IMR-90 (cell line): ENCODE measurements around the gene CAV2. TPM values are rescaled to one million over a fixed set of nuclear protein-coding genes. Genes with fewer than 3 reads are reported as not detected.

ENCODE experiments used
- ATAC-seq: fragments of 200-7000 bp; cut with Tn5 transposase; 2 replicates; pipeline ENCODE4 v1.9.1; 2020; ENCODE audit warnings: low read depth, mild to moderate bottlenecking, moderate library complexity
- BruUV-seq: library from RNA; stranded (reverse); fragments of 400-500 nt; replicated peaks from 2 replicates; lab custom pipeline; 2021; lab: Mats Ljungman, UMichigan
- CTCF ChIA-PET: fragments of 300-600 bp; formaldehyde crosslinking; extraction: SDS; loops from one replicate; lab custom pipeline; 2021; ENCODE audit warnings: antibody characterized with exemption; lab: Yijun Ruan, JAX
- POLR2A ChIA-PET: fragments of 300-600 bp; sonication (Branson Sonifier 250); formaldehyde crosslinking; loops from one replicate; lab custom pipeline; 2022; ENCODE audit warnings: antibody characterized with exemption; ENCODE audit not compliant: unreplicated experiment; lab: Charles Lee
- DNase-seq: peaks from one replicate; pipeline ENCODE4 v3.0.0; 2013
- H2AFZ ChIP-seq: replicated peaks from 2 replicates; pipeline ENCODE3; 2013; ENCODE audit warnings: low read length, mild to moderate bottlenecking; ENCODE audit not compliant: poor library complexity
- H2AK5ac ChIP-seq: 2 replicates; pipeline ENCODE4 v1.6.1; 2013; ENCODE audit warnings: low read depth, low read length, inconsistent platforms
- H2AK9ac ChIP-seq: replicated peaks from 2 replicates; pipeline ENCODE3; 2013; ENCODE audit warnings: mild to moderate bottlenecking, low read depth, low read length, moderate library complexity; ENCODE audit not compliant: poor library complexity
- H2BK120ac ChIP-seq: 2 replicates; pipeline ENCODE4 v1.6.1; 2013; ENCODE audit warnings: low read depth, low read length, inconsistent platforms
- H2BK15ac ChIP-seq: 3 replicates; pipeline ENCODE4 v1.6.1; 2013; ENCODE audit warnings: low read depth, low read length, inconsistent platforms
- H2BK20ac ChIP-seq: 2 replicates; pipeline ENCODE4 v1.6.1; 2013; ENCODE audit warnings: low read depth, mild to moderate bottlenecking, inconsistent platforms, low read length, moderate library complexity
- H2BK5ac ChIP-seq: 2 replicates; pipeline ENCODE4 v1.6.1; 2013; ENCODE audit warnings: mild to moderate bottlenecking, low read depth, low read length, inconsistent platforms; ENCODE audit not compliant: poor library complexity, severe bottlenecking
- H3K14ac ChIP-seq: replicated peaks from 2 replicates; pipeline ENCODE4 v1.6.1; 2013; ENCODE audit warnings: low read depth, low read length, inconsistent platforms
- H3K18ac ChIP-seq: 2 replicates; pipeline ENCODE4 v1.6.1; 2013; ENCODE audit warnings: low read depth, low read length, control low read depth
- H3K23ac ChIP-seq: 2 replicates; pipeline ENCODE4 v1.6.1; 2013; ENCODE audit warnings: low read depth, low read length, inconsistent platforms
- H3K27ac ChIP-seq: 2 replicates; pipeline ENCODE4 v1.5.1; 2013; ENCODE audit warnings: mild to moderate bottlenecking, control low read depth, low read length; ENCODE audit not compliant: insufficient read depth
- H3K27me3 ChIP-seq: 2 replicates; pipeline ENCODE4 v1.6.1; 2013; ENCODE audit warnings: low read length; ENCODE audit not compliant: control insufficient read depth, insufficient read depth
- H3K36me3 ChIP-seq: 2 replicates; pipeline ENCODE4 v1.6.1; 2013; ENCODE audit warnings: low read length, mixed read lengths; ENCODE audit not compliant: control insufficient read depth, insufficient read depth
- H3K4ac ChIP-seq: 2 replicates; pipeline ENCODE4 v1.6.1; 2013; ENCODE audit warnings: low read depth, low read length, inconsistent platforms
- H3K4me1 ChIP-seq: 2 replicates; pipeline ENCODE4 v1.6.1; 2013; ENCODE audit warnings: low read length, mixed read lengths; ENCODE audit not compliant: control insufficient read depth, insufficient read depth
- H3K4me2 ChIP-seq: 2 replicates; pipeline ENCODE4 v1.6.1; 2013; ENCODE audit warnings: low read depth, mild to moderate bottlenecking, control low read depth, low read length, moderate library complexity
- H3K4me3 ChIP-seq: 2 replicates; pipeline ENCODE4 v1.5.1; 2013; ENCODE audit warnings: low read depth, mild to moderate bottlenecking, control low read depth, low read length, moderate library complexity; ENCODE audit not compliant: insufficient read depth
- H3K56ac ChIP-seq: 2 replicates; pipeline ENCODE4 v1.6.1; 2013; ENCODE audit warnings: low read length, inconsistent platforms; ENCODE audit not compliant: insufficient read depth; ENCODE audit errors: extremely low read depth
- H3K79me1 ChIP-seq, 2 experiments: 2 replicates each; pipeline ENCODE4 v1.6.1; 2013; ENCODE audit warnings: low read length in 2 of 2, inconsistent platforms in 1 of 2, low read depth in 1 of 2
- H3K9ac ChIP-seq: 2 replicates; pipeline ENCODE4 v1.6.1; 2013; ENCODE audit warnings: low read depth, low read length, control low read depth
- H3K9me1 ChIP-seq: 2 replicates; pipeline ENCODE4 v1.6.1; 2013; ENCODE audit warnings: low read length, inconsistent platforms; ENCODE audit not compliant: insufficient read depth
- H3K9me3 ChIP-seq: 2 replicates; pipeline ENCODE4 v1.6.1; 2013; ENCODE audit warnings: low read length; ENCODE audit not compliant: control insufficient read depth, insufficient read depth
- H4K20me1 ChIP-seq: 2 replicates; pipeline ENCODE4 v1.6.1; 2013; ENCODE audit warnings: low read length, inconsistent platforms; ENCODE audit not compliant: insufficient read depth
- H4K5ac ChIP-seq: 2 replicates; pipeline ENCODE4 v1.6.1; 2013; ENCODE audit warnings: mild to moderate bottlenecking, low read depth, low read length, control low read depth
- H4K8ac ChIP-seq, 2 experiments: 2 replicates each; pipeline ENCODE4 v1.6.1; 2013; ENCODE audit warnings: low read depth in 2 of 2, low read length in 2 of 2, control low read depth in 1 of 2, inconsistent platforms in 1 of 2
- H4K91ac ChIP-seq: 2 replicates; pipeline ENCODE4 v1.6.1; 2013; ENCODE audit warnings: low read depth, low read length, inconsistent platforms; ENCODE audit not compliant: insufficient read depth
- CHD1 ChIP-seq: IDR thresholded peaks from 2 replicates; pipeline ENCODE4 v1.6.1; 2012; ENCODE audit warnings: low read depth, low read length, improper control_type of control experiment
- USF2 ChIP-seq: fragments of 150-350 bp; IDR thresholded peaks from 2 replicates; pipeline ENCODE4 v1.6.1; 2017; ENCODE audit warnings: mild to moderate bottlenecking, antibody characterized with exemption, low read length, low read depth
- WGBS, 2 experiments: methylation state at CpG; one replicate each; pipeline versions ENCODE4 v1.1.5 to v1.1.7; 2013; ENCODE audit warnings: missing lambda C conversion rate in 2 of 2; ENCODE audit not compliant: insufficient read length in 1 of 2; ENCODE audit errors: extremely low coverage in 2 of 2; 5-methylcytosine and 5-hydroxymethylcytosine counted together
- dilution Hi-C: fragments of 300-500 bp; cut with HindIII; formaldehyde crosslinking; loops from one replicate; pipeline ENCODE4 v1.14.3; 2018; ENCODE audit warnings: low sequenced_read_pairs; ENCODE audit not compliant: unreplicated experiment
- in situ Hi-C: fragments of 300-500 bp; cut with MboI; formaldehyde crosslinking; loops from 3 replicates; pipeline ENCODE4 v1.14.3; 2019; ENCODE audit warnings: low sequenced_read_pairs, inconsistent platforms, mixed read lengths
- intact Hi-C: fragments of 100-400 bp; cut with micrococcal nuclease; formaldehyde crosslinking; loops from 2 replicates; pipeline ENCODE4 v1.10.0; 2022
- polyA plus RNA-seq, 3 experiments: library from polyadenylated mRNA; depleted of rRNA; stranded (reverse); fragments of >200 nt; gene quantifications; 2 replicates each; pipeline ENCODE4 v1.2.3, GENCODE V29; 2012; ENCODE audit warnings: low replicate concordance in 1 of 3
- total RNA-seq: library from RNA; depleted of rRNA; stranded (reverse); fragments of >200 nt; gene quantifications from 2 replicates; pipeline ENCODE4 v1.2.3, GENCODE V29; 2012

Gene CAV2
- total and polyA plus RNA-seq, 2 of the 4 experiments (the other 2 are of a cell fraction) = 199 to 265 TPM

GRCh38 chr7:116548506-116548905 lies 49.0 kb downstream of the CAV2 start:
- Histone ChIP-seq H3K27ac (peak overlapping the region; percentile 45), H3K56ac (no peak overlapping the region), H2BK5ac (peak overlapping the region; percentile 21), H3K27me3 (no peaks in the 10 kb centered on the region), H3K4me2 (no peak overlapping the region), H4K5ac (peak overlapping the region; percentile 38; the same call in 1 of the 2 replicates), H3K36me3 (peaks cover 43% of the 10 kb centered on the region), H4K20me1 (peaks cover 18% of the 10 kb centered on the region; the same call in 1 of the 2 replicates), H4K8ac (peak overlapping the region in 1 of 2 experiments; percentile 34; a peak in 2 of 4 replicates), H3K9ac (no peak overlapping the region), H3K9me3 (no peaks in the 10 kb centered on the region), H3K23ac (0 out of 2 replicates have a peak overlapping the region, but pooled peaks have one; percentile 7), H3K18ac (peak overlapping the region; percentile 7; the same call in 1 of the 2 replicates), H4K91ac (no peak overlapping the region), H2AFZ (no peak overlapping the region), H2BK120ac (no peak overlapping the region), H2BK20ac (peak overlapping the region; percentile 1; the same call in 1 of the 2 replicates), H3K79me1 (peaks cover 46 to 87% of the 10 kb centered on the region in 2 experiments), H2AK9ac (no peak overlapping the region), H3K9me1 (peaks cover 30% of the 10 kb centered on the region), H3K4me3 (no peak overlapping the region), H2BK15ac (peak overlapping the region; percentile 24; the same call in 1 of the 3 replicates), H2AK5ac (no peak overlapping the region; the same call in 1 of the 2 replicates), H3K4ac (no peak overlapping the region), H3K4me1 (peaks cover 28% of the 10 kb centered on the region), H3K14ac (no peak overlapping the region)
- ChIA-PET CTCF (no interaction called here), POLR2A (no interaction called here)
- in situ Hi-C loops = no loop called here
- dilution Hi-C loops = no loop called here
- intact Hi-C loops = no loop called here
- no peak for TF ChIP-seq CHD1
- TF ChIP-seq USF2 = no peak
- DNase-seq = no peak
- WGBS, 2 experiments = 80% methylated on average over 1 of the region's 3 CpGs; no CpG with 5 or more reads in 1 of the 2 experiments
- no TSS peak for BruUV-seq
- ATAC-seq = no peak
